CD4-positive, alpha-beta memory T cell (primary cell): ENCODE measurements around the gene UBXN11. TPM values are rescaled to one million over a fixed set of nuclear protein-coding genes. Genes with fewer than 3 reads are reported as not detected.

Source experiments
- CTCF ChIA-PET: fragments of 350-600 bp; sonication (Branson Sonifier 250); formaldehyde crosslinking; loops from one replicate; lab custom pipeline; 2021; ENCODE audit warnings: inconsistent platforms; ENCODE audit not compliant: partially characterized antibody; lab: Charles Lee
- POLR2A ChIA-PET: fragments of 350-600 bp; sonication (Branson Sonifier 250); formaldehyde crosslinking; loops from one replicate; lab custom pipeline; 2021; ENCODE audit not compliant: partially characterized antibody; lab: Charles Lee
- DNase-seq, 5 donors: peaks; one replicate each; pipeline versions ENCODE4 v3.0.0 to v3.0.0-alpha.2; 2020 to 2022; ENCODE audit warnings: mixed read lengths in 1 of 5
- H3K27ac ChIP-seq: one replicate; pipeline ENCODE4 v1.7.0; 2013; ENCODE audit warnings: low read depth, low read length
- H3K27me3 ChIP-seq: 2 replicates; pipeline ENCODE4 v1.7.0; 2013; ENCODE audit warnings: mild to moderate bottlenecking, low read length, moderate library complexity; ENCODE audit not compliant: insufficient read depth
- H3K36me3 ChIP-seq: 2 replicates; pipeline ENCODE4 v1.7.0; 2013; ENCODE audit warnings: mild to moderate bottlenecking, low read length, moderate library complexity; ENCODE audit not compliant: insufficient read depth
- H3K4me1 ChIP-seq: 2 replicates; pipeline ENCODE4 v1.7.0; 2013; ENCODE audit warnings: mild to moderate bottlenecking, low read length, moderate library complexity; ENCODE audit not compliant: insufficient read depth
- H3K4me3 ChIP-seq, 2 donors: one replicate each; pipeline ENCODE4 v1.7.0; 2013; ENCODE audit warnings: low read length in 2 of 2, mild to moderate bottlenecking in 1 of 2
- H3K9me3 ChIP-seq, 2 donors: one replicate each; pipeline ENCODE4 v1.7.0; 2013; ENCODE audit warnings: low read length in 2 of 2, control low read depth in 1 of 2; ENCODE audit not compliant: control insufficient read depth in 1 of 2
- H3K27ac Mint-ChIP-seq, 7 donors: one replicate each; pipeline ENCODE4 v1.8.0; 2020 to 2021; ENCODE audit warnings: mixed read lengths in 7 of 7, mild to moderate bottlenecking in 6 of 7, inconsistent platforms in 3 of 7, moderate library complexity in 3 of 7
- H3K27me3 Mint-ChIP-seq, 2 donors: one replicate each; pipeline ENCODE4 v1.8.0; 2020 to 2021; ENCODE audit warnings: mixed read lengths in 2 of 2
- H3K36me3 Mint-ChIP-seq, 2 donors: one replicate each; pipeline ENCODE4 v1.8.0; 2020 to 2021; ENCODE audit warnings: mixed read lengths in 2 of 2, inconsistent platforms in 1 of 2, mild to moderate bottlenecking in 1 of 2
- H3K4me1 Mint-ChIP-seq, 4 donors: one replicate each; pipeline ENCODE4 v1.8.0; 2020 to 2021; ENCODE audit warnings: mixed read lengths in 4 of 4, mild to moderate bottlenecking in 1 of 4
- H3K4me3 Mint-ChIP-seq, 8 donors: one replicate each; pipeline ENCODE4 v1.8.0; 2020 to 2021; ENCODE audit warnings: mixed read lengths in 8 of 8, mild to moderate bottlenecking in 7 of 8, moderate library complexity in 6 of 8, inconsistent platforms in 3 of 8
- H3K9me3 Mint-ChIP-seq, 8 donors: one replicate each; pipeline ENCODE4 v1.8.0; 2020 to 2021; ENCODE audit warnings: mixed read lengths in 8 of 8, mild to moderate bottlenecking in 5 of 8, inconsistent platforms in 3 of 8, moderate library complexity in 1 of 8
- intact Hi-C: fragments of 100-400 bp; cut with micrococcal nuclease; formaldehyde crosslinking; loops from one replicate; pipeline ENCODE4 v1.15.1; 2023
- polyA plus RNA-seq, 2 donors: library from polyadenylated mRNA; unstranded; fragments of 300-500 nt; fragmentation: Illumina TruSeq; gene quantifications; one replicate each; pipeline ENCODE4 v1.2.3, GENCODE V29; 2021
- total RNA-seq, 2 experiments: library from RNA; stranded (reverse); gene quantifications; one replicate each; pipeline ENCODE4 v1.2.3, GENCODE V29; 2021

The UBXN11 gene
- total and polyA plus RNA-seq, 4 experiments from 2014 or later = 13.3 to 117 (median 66.4) TPM

DNA sequence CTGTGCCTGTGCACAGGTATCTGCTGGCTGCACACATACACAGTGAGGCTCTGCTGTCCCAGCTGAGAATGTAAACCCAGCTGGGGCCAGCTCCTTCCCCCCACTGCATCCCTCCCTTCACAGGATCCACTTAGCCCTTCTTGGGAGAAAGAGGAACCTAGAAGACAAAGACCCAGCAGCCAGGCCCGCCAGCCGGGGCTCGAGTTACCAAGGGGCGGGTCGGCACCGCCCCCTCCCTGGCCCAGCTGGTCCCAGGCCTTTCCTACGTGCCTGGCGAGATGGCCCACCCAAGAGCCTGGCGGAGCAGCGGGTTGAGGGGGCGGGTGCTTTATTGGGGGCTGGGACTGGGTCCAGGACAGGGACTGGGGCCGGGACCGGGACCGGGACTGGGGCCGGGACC, 24.5 kb downstream of the UBXN11 start:
- peak overlapping the region; percentile 91 for H3K27ac ChIP-seq
- peaks cover 12% of the 10 kb centered on the region for H3K36me3 ChIP-seq
- peaks cover 94% of the 10 kb centered on the region for H3K4me1 ChIP-seq
- peaks cover 52 to 96% (median 76%) of the 10 kb centered on the region in 4 donors for H3K4me1 Mint-ChIP-seq
- H3K4me3 Mint-ChIP-seq = peak overlapping the region; percentile 86 to 96 (median 92)
- peak overlapping the region; percentile 43 to 99 (median 97) for H3K27ac Mint-ChIP-seq
- intact Hi-C loops = no loop called here
- H3K27me3 ChIP-seq = no peaks in the 10 kb centered on the region
- CTCF ChIA-PET = interaction anchor here (2.0 to 21.6 kb wide), 3 partner anchors 33 to 135 kb away, joined by 5 to 1027 read pairs (median 307); partner anchors contain the start of genes CD52 and UBXN11
- H3K9me3 ChIP-seq = no peaks in the 10 kb centered on the region
- POLR2A ChIA-PET = interaction anchor here (1.0 to 38.6 kb wide), 8 partner anchors 6 to 150 kb away, joined by 4 to 3358 read pairs (median 25); partner anchors contain the start of genes CD52, CEP85, DHDDS and UBXN11
- peak overlapping the region; percentile 50 to 92 for H3K4me3 ChIP-seq
- no peak for DNase-seq
- no peaks in the 10 kb centered on the region for H3K9me3 Mint-ChIP-seq
- H3K27me3 Mint-ChIP-seq = no peaks in the 10 kb centered on the region
- H3K36me3 Mint-ChIP-seq = peaks cover 9 to 42% of the 10 kb centered on the region in 2 donors

DNA sequence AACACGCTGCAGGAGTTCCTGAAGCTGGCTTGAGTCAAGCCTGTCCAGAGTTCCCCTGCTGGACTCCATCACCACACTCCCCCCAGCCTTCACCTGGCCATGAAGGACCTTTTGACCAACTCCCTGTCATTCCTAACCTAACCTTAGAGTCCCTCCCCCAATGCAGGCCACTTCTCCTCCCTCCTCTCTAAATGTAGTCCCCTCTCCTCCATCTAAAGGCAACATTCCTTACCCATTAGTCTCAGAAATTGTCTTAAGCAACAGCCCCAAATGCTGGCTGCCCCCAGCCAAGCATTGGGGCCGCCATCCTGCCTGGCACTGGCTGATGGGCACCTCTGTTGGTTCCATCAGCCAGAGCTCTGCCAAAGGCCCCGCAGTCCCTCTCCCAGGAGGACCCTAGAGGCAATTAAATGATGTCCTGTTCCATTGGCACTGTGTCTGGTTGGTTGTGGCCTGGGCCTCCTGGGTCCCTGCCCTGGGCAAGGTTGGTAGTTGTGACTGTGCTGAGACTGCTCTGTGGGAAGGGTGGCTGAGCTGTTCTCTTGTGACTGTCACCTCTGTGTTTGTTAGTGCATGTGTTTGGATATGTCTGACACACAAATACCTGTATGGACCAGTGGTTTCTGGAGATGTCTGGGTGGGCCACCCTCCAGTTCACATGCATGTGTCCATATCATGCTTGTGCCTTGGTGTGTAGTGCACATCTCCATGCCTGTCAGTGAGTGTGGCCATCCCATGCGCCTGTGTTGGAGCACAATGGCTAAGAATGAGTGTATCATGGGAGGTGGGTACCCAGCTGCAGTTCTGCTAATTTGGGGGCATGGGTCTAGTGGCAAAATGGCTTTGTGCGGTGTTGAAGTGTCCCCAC, 25.1 kb downstream of the UBXN11 start:
- Mint-ChIP-seq H3K9me3 (no peaks in the 10 kb centered on the region), H3K36me3 (peaks cover 9 to 43% of the 10 kb centered on the region in 2 donors), H3K4me1 (peaks cover 55 to 96% (median 77%) of the 10 kb centered on the region in 4 donors), H3K27me3 (no peaks in the 10 kb centered on the region), H3K27ac (peak overlapping the region; percentile 94 to 98 (median 95)), H3K4me3 (peak overlapping the region; percentile 85 to 96 (median 90))
- CTCF ChIA-PET = interaction anchor here (1.2 to 21.6 kb wide), 4 partner anchors 34 to 136 kb away, joined by 4 to 1027 read pairs (median 156); partner anchors contain the start of genes CD52 and UBXN11
- Histone ChIP-seq H3K4me1 (peaks cover 94% of the 10 kb centered on the region), H3K9me3 (no peaks in the 10 kb centered on the region), H3K4me3 (peak overlapping the region; percentile 50 to 92), H3K27ac (peak overlapping the region; percentile 82), H3K36me3 (peaks cover 12% of the 10 kb centered on the region), H3K27me3 (no peaks in the 10 kb centered on the region)
- POLR2A ChIA-PET = interaction anchor here (0.7 to 38.6 kb wide), 11 partner anchors 7 to 110 kb away, joined by 3 to 3358 read pairs (median 14); partner anchors contain the start of genes CD52, CEP85, UBXN11 and ZNF683
- DNase-seq = peak in 1 of 5 donors; percentile 8
- intact Hi-C loops = no loop called here

DNA sequence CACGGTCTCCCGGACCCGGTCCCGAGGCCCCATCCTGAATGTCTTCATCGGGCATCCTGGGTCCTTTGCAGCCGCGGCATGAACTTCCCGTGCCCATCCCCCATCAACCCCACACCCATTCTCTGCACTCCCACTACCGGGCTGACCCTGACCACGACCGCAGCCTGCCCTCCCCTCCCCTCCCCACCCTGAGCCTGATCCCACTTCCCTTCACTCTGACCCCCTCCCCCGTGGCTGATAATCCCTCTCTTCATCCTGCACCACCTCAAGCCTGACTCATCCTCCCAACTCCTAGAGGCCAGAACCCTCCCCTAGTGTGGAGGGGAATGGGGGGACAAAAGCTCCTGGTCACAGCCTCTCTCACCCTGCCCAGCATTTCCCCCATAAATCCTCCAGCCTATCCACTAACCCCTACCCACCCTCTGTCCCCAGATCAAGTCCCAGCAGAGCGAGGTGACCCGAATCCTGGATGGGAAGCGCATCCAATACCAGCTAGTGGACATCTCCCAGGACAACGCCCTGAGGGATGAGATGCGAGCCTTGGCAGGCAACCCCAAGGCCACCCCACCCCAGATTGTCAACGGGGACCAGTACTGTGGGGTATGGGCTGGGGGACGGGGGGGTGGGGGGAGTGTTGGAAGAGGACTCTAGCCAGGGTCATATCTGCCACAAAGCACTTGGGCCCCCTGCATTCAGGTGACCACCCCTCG, 25.9 kb downstream of the UBXN11 start:
- Mint-ChIP-seq H3K4me1 (peaks cover 60 to 96% (median 80%) of the 10 kb centered on the region in 4 donors), H3K9me3 (no peaks in the 10 kb centered on the region), H3K27me3 (no peaks in the 10 kb centered on the region), H3K27ac (peak overlapping the region; percentile 93 to 98 (median 95)), H3K4me3 (peak overlapping the region; percentile 85 to 96 (median 90)), H3K36me3 (peaks cover 9 to 48% of the 10 kb centered on the region in 2 donors)
- Histone ChIP-seq H3K4me1 (peaks cover 94% of the 10 kb centered on the region), H3K36me3 (peaks cover 12% of the 10 kb centered on the region), H3K27ac (peak overlapping the region; percentile 82), H3K9me3 (no peaks in the 10 kb centered on the region), H3K27me3 (no peaks in the 10 kb centered on the region), H3K4me3 (peak overlapping the region; percentile 50 to 92)
- peak in 1 of 5 donors; percentile 6 for DNase-seq
- intact Hi-C loops = no loop called here
- ChIA-PET CTCF (interaction anchor here (1.2 to 21.6 kb wide), 6 partner anchors 6 to 137 kb away, joined by 4 to 1027 read pairs (median 64); partner anchors contain the start of genes CD52 and UBXN11), POLR2A (interaction anchor here (0.7 to 38.6 kb wide), 16 partner anchors 8 to 191 kb away, joined by 3 to 3358 read pairs (median 8); partner anchors contain the start of genes CD52, CEP85, DHDDS and HMGN2)

DNA sequence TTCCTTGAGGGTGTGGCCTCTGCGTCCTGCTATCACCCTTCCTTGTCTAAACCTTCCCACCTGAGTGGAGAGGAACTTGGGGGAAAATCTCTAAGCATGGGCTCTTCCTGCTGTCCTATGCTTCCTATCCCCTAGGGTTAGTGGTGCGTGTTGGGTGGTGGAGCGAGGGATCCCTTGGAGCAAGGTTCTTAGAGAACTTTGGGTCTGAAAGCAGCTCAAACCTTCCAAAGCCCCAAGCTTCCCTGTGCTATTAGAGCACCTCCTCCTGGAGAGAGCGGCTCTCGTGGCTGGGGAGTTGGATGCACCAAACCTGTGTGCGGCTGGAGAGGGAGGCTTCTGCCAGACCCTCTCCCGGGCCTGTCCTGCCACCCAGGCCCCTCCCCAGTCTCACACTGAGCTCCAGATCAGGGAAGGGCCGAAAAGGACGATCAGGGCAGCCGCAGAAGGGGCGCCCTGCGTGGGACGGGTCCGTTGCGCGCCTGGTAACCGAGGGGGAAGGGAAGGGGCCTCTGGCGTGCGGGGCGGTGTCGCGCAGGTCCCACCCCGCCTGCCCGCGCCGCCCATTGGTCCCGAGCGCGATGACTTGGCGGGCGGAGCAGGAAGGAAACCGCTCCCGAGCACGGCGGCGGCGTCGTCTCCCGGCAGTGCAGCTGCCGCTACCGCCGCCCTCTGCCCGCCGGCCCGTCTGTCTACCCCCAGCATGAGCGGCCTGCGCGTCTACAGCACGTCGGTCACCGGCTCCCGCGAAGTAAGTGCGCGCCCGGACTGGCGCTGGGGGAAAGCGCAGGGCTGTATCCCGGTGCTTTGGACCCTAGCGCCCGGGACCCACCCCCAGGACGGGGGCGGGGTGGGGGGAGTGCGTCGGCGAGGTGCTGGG, 26.7 kb downstream of the UBXN11 start, which contains the start of gene SH3BGRL3:
TSS of gene SH3BGRL3 (plus strand) at position 631 of the 877 bp plus-strand sequence. CDS start at position 701, 70 bp downstream.
- CTCF ChIA-PET = interaction anchor here (0.9 to 21.6 kb wide), 8 partner anchors 7 to 153 kb away, joined by 3 to 1027 read pairs (median 34); partner anchors contain the start of genes CD52, DHDDS and UBXN11
- Histone ChIP-seq H3K4me3 (peak within 1 kb of the TSS; percentile 50 to 92), H3K4me1 (peaks cover 88% of the 10 kb centered on the region), H3K27me3 (no peaks in the 10 kb centered on the region), H3K36me3 (peaks cover 12% of the 10 kb centered on the region), H3K9me3 (no peaks in the 10 kb centered on the region), H3K27ac (peak within 1 kb of the TSS; percentile 82)
- Mint-ChIP-seq H3K9me3 (no peaks in the 10 kb centered on the region), H3K4me3 (peak within 1 kb of the TSS; percentile 85 to 96 (median 90)), H3K4me1 (peaks cover 58 to 90% (median 76%) of the 10 kb centered on the region in 4 donors), H3K27me3 (no peaks in the 10 kb centered on the region), H3K27ac (peak within 1 kb of the TSS; percentile 94 to 98 (median 97)), H3K36me3 (peaks cover 9 to 48% of the 10 kb centered on the region in 2 donors)
- DNase-seq = peak; percentile 83 to 88 (median 86)
- intact Hi-C loops = no loop called here
- POLR2A ChIA-PET = interaction anchor here (0.6 to 38.6 kb wide), 22 partner anchors 8 to 192 kb away, joined by 3 to 3358 read pairs (median 6); partner anchors contain the start of genes CD52, CEP85, DHDDS and HMGN2

DNA sequence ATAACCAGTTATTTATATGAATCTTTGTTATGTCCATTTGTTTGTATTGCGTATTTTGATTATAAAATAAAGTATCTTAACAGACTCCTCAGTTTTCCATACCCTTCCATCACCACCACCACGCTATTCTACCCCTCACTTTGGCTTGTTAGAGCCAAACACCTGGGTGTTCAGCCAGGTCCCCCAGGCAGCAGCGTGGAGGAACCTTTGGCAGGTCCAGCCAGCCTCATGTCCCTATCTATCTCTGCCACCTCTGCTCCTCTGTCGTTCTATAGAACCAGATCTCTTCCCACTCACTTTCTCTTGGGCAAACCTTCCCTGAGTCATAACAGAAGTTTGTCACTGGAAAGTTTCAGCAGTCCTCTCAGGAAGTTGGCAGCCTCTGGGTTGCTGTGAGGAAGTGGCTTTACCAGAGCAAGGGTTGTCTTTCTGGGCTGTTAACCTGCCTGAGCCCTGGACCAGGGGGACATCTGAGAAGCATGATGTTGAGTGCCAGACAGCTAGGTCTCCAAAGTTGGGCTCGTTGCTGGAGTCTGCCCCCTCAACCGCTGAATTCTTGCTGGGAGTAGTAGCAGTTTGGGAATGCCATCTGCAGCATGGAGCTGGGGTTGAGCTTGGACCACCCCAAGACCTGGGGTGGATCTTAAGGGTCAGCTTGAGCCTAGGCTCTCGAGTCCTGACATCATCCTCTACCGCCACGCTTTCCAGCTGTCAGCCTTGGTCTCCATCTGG, 27.5 kb downstream of the UBXN11 start:
- peaks cover 80% of the 10 kb centered on the region for H3K4me1 ChIP-seq

More for the DNA sequence above, 27.5 kb downstream of the UBXN11 start:
- Histone ChIP-seq H3K27ac (peak overlapping the region; percentile 82), H3K36me3 (peaks cover 12% of the 10 kb centered on the region), H3K4me3 (peak overlapping the region; percentile 48 to 92), H3K9me3 (no peaks in the 10 kb centered on the region), H3K27me3 (no peaks in the 10 kb centered on the region)
- peak overlapping the region; percentile 94 to 98 (median 96) for H3K27ac Mint-ChIP-seq
- H3K27me3 Mint-ChIP-seq = no peaks in the 10 kb centered on the region
- H3K4me1 Mint-ChIP-seq = peaks cover 55 to 82% (median 70%) of the 10 kb centered on the region in 4 donors
- intact Hi-C loops = no loop called here
- H3K36me3 Mint-ChIP-seq = peaks cover 9 to 51% of the 10 kb centered on the region in 2 donors
- peak overlapping the region; percentile 85 to 96 (median 88) for H3K4me3 Mint-ChIP-seq
- peak in 2 of 5 donors; percentile 10 to 14 for DNase-seq
- POLR2A ChIA-PET = interaction anchor here (0.5 to 38.6 kb wide), 22 partner anchors 9 to 193 kb away, joined by 3 to 3358 read pairs (median 5); partner anchors contain the start of genes CD52, DHDDS, HMGN2 and PDIK1L
- CTCF ChIA-PET = interaction anchor here (0.9 to 21.6 kb wide), 8 partner anchors 8 to 153 kb away, joined by 3 to 1027 read pairs (median 64); partner anchors contain the start of genes CD52, DHDDS and UBXN11
- H3K9me3 Mint-ChIP-seq = no peaks in the 10 kb centered on the region
